Upper lobe of right lung (tissue), 1 donor: ENCODE results near the gene RDH11. TPM values are rescaled to one million over a fixed set of nuclear protein-coding genes. Genes with fewer than 3 reads are reported as not detected.

Source experiments
- ATAC-seq: fragments of 200-7000 bp; cut with Tn5 transposase; one replicate; pipeline ENCODE4 v1.9.1; 2020; ENCODE audit warnings: mild to moderate bottlenecking, moderate library complexity
- DNase-seq: peaks from one replicate; pipeline ENCODE4 v3.0.0-alpha.2; 2020
- H3K27ac ChIP-seq: fragments of 200-600 bp; one replicate; pipeline ENCODE4 v1.8.0; 2022
- H3K27me3 ChIP-seq: fragments of 200-600 bp; one replicate; pipeline ENCODE4 v1.8.0; 2022; ENCODE audit warnings: mild to moderate bottlenecking
- H3K36me3 ChIP-seq: fragments of 200-600 bp; one replicate; pipeline ENCODE4 v1.8.0; 2022
- H3K4me1 ChIP-seq: fragments of 200-600 bp; one replicate; pipeline ENCODE4 v1.8.0; 2022
- H3K4me3 ChIP-seq: fragments of 200-600 bp; one replicate; pipeline ENCODE4 v1.8.0; 2022; ENCODE audit warnings: mild to moderate bottlenecking
- H3K9me3 ChIP-seq: fragments of 200-600 bp; one replicate; pipeline ENCODE4 v1.8.0; 2022
- intact Hi-C: fragments of 100-400 bp; cut with DNase I; formaldehyde crosslinking; loops from one replicate; pipeline ENCODE4 v1.11.0; 2022
- total RNA-seq: library from RNA; stranded (reverse); fragmentation: NEBNext Ultra II Directional; extraction: Animal tissue kit (Norgen Biotek cat#: 25700); gene quantifications from one replicate; pipeline ENCODE4 v1.2.1, GENCODE V29; 2021
- TF ChIP-seq, protein P1 (sequence below): fragments of 200-600 bp; IDR thresholded peaks from one replicate; pipeline ENCODE4 v1.8.0; 2022; ENCODE audit warnings: antibody characterized with exemption
- donor health status: DM: no; HTN: yes; CAD: no; lungs with severe emphysema.

The RDH11 gene
- total RNA-seq, 1 donor from 2014 or later: 58.4 TPM

DNA sequence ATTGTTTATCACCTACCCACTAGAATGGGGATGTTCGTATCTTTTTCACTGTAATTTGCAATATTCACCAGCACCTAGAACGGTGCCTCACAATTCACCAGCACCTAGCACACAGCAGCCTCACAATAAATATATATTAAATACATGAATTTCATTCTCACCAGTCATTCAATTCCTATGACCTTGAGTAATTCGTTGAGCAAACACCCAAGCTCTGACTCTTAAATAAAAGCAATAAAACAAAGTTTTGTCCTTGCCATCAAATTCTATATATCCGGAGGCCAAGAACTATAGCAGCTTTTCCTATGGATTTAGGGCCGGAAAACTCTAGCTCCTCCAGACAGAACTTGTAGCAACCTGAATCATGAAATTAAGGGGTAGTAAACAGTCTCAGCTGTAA, 22.1 kb downstream of the RDH11 start:
- ATAC-seq: no peak
- Histone ChIP-seq H3K9me3 (no peaks in the 10 kb centered on the region), H3K27me3 (no peaks in the 10 kb centered on the region), H3K36me3 (peaks cover 9% of the 10 kb centered on the region), H3K4me3 (peak overlapping the region; percentile 98), H3K27ac (peak overlapping the region; percentile 100), H3K4me1 (peaks cover 32% of the 10 kb centered on the region)
- DNase-seq: no peak
- TF ChIP-seq, protein P1, sequence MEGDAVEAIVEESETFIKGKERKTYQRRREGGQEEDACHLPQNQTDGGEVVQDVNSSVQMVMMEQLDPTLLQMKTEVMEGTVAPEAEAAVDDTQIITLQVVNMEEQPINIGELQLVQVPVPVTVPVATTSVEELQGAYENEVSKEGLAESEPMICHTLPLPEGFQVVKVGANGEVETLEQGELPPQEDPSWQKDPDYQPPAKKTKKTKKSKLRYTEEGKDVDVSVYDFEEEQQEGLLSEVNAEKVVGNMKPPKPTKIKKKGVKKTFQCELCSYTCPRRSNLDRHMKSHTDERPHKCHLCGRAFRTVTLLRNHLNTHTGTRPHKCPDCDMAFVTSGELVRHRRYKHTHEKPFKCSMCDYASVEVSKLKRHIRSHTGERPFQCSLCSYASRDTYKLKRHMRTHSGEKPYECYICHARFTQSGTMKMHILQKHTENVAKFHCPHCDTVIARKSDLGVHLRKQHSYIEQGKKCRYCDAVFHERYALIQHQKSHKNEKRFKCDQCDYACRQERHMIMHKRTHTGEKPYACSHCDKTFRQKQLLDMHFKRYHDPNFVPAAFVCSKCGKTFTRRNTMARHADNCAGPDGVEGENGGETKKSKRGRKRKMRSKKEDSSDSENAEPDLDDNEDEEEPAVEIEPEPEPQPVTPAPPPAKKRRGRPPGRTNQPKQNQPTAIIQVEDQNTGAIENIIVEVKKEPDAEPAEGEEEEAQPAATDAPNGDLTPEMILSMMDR: no peak
- intact Hi-C loops: no loop called here

DNA sequence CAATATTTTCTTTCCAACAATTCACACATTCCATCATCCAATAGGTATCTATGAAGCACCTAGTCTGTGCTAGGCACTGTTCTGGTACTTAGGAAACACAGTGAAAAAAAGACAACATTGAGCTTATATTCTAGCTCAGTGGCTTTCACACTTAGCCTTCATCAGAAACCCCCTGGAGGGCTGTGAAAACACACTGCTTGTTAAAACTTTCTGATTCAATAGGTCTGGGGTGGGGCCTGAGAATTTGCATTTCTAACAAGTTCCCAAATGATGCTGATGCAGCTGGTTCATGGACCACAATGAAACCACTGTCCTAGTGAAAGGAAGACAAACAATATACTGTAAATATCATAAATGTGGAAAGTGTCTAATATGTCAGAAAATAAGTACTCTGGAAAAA, 27.0 kb downstream of the RDH11 start:
- Histone ChIP-seq H3K27ac (no peak overlapping the region), H3K27me3 (no peaks in the 10 kb centered on the region), H3K4me3 (no peak overlapping the region), H3K36me3 (no peaks in the 10 kb centered on the region), H3K4me1 (peaks cover 30% of the 10 kb centered on the region), H3K9me3 (no peaks in the 10 kb centered on the region)
- intact Hi-C loops: no loop called here
- TF ChIP-seq, protein P1: no peak
- ATAC-seq (no peak), DNase-seq (no peak)

DNA sequence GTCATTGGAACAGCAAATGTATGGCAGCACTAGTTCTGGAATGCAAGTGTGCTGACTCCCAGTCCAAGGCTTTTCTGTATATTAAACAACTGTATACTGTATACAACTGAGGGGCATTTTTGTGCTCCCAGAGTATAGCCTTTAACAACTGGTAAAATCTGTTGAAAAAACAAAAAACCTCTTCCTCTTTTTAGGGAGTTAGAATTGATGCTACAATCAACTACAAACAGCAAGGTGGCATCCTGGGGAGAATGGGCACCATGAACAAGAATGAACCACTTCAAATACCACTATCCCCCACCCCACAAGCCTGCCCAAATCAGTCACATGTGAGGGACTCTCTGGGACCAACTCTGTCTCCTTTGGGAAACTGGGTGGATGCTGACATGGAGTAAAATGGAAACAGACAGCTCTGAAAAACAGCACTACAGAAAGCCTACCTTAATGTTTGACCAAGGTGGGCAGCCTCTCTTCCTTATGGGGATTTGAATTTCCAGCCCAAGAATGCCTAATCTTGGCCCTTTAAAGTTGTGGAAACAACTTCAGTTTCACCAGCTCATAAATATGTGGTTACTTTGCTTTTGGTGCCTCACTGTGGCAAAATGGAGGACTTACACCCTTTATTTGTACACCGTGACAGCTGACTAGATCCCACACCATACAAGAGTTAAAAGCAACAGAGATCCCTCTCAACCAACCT, 28.7 kb downstream of the RDH11 start:
- Histone ChIP-seq H3K4me3 (no peak overlapping the region), H3K27ac (no peak overlapping the region), H3K9me3 (no peaks in the 10 kb centered on the region), H3K36me3 (no peaks in the 10 kb centered on the region), H3K4me1 (peaks cover 14% of the 10 kb centered on the region), H3K27me3 (no peaks in the 10 kb centered on the region)
- intact Hi-C loops: no loop called here
- no peak for DNase-seq
- TF ChIP-seq, protein P1: peak; percentile 53
- peak; percentile 88 for ATAC-seq

DNA sequence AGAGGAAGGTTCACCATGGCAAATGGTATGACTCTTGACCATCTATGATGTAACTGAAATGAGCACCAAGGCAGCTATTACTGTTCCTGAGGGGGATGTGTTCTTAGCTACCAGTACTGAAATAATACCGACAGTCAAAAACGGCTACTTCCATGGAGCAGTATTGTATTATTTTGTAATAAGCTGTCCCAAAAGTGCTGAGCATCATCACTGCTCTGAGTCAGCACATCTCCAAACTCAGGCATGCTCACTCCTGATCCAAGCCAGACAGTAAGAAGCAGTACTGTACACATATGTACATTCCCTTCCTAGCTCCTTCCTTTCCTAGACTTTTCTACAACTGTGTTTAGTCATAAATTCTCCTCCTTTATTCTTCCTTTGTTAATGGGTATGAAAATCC, 29.7 kb downstream of the RDH11 start:
- Histone ChIP-seq H3K4me3 (no peak overlapping the region), H3K27me3 (no peaks in the 10 kb centered on the region), H3K4me1 (peaks cover 7% of the 10 kb centered on the region), H3K36me3 (peaks cover under 1% of the 10 kb centered on the region), H3K27ac (no peak overlapping the region), H3K9me3 (no peaks in the 10 kb centered on the region)
- DNase-seq (no peak), ATAC-seq (peak; percentile 42)
- TF ChIP-seq, protein P1: no peak
- intact Hi-C loops: no loop called here

DNA sequence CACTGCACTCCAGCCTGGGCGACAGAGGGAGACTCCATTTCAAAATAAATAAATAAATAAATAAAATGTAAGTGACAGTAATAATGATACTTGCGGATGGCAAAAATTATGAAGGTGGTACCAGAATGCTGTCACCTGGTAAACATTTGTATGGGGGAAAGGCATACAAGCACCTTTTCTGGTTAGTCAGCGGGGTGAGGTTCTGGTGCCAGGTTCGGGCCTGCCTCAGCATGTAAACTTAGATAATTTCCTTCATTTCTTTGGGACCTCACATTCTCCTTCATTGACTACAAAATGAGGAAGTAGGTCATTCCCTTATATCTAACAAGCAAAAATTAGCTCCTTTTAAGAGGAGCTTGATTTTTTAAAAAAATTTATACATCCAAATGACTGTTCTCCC, 31.9 kb downstream of the RDH11 start:
- TF ChIP-seq, protein P1: no peak
- no peak for DNase-seq
- no peak for ATAC-seq
- Histone ChIP-seq H3K4me3 (no peak overlapping the region), H3K27ac (no peak overlapping the region), H3K27me3 (no peaks in the 10 kb centered on the region), H3K36me3 (peaks cover 22% of the 10 kb centered on the region), H3K9me3 (no peaks in the 10 kb centered on the region), H3K4me1 (peaks cover 7% of the 10 kb centered on the region)
- intact Hi-C loops: no loop called here
